Measurements from ENCODE around the gene ACO2.
A peak's percentile ranks its signal among the peaks of the same experiment; 100 is the strongest.
"Not testable (repeated sequence)": the region's sequence is repeated elsewhere in the genome, so short reads cannot be mapped to it uniquely, and the experiment has no call there.

Gene ACO2

DNA sequence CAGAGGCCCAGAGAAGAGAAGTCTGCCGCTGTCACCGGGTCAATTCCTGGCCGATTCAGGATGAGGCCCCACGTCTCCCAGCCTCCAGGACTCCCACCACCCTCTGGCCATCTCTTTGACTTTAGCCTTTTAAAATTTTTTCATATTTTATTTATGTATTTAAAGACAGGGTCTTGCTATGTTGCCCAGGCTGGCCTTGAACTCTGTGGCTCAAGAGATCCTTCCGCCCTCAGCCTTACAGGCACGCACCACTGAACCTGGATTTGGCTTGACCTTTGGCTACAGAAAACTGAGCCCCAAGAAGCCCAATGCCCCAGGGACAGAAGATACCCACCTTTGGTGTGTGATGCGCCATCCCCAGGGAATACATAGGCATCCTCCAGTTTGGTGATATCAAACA lies 71.4 kb downstream of the ACO2 start:
- no peak for DNase-seq (ENCODE audit: low read depth in 2 of 2)

DNA sequence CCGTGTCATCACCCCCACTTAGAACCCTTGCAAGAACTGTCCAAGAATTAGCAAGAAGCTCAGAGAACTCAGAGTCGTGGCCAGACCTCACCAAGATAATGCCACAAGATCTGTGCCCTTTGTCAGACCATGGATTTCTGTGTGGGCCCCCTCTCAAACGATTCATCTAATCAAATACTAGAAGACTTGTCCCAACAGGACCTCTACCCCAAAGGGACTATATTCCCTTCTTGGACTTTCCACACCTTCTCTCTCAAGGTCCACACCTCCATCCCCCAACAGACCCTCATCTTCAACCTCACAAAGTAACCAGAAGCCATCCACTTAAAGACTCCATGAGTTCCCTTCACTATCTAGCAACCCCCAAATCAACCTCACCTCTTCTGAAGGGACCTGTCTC lies 72.6 kb downstream of the ACO2 start:
- DNase-seq (ENCODE audit: low read depth in 2 of 2) = no peak

DNA sequence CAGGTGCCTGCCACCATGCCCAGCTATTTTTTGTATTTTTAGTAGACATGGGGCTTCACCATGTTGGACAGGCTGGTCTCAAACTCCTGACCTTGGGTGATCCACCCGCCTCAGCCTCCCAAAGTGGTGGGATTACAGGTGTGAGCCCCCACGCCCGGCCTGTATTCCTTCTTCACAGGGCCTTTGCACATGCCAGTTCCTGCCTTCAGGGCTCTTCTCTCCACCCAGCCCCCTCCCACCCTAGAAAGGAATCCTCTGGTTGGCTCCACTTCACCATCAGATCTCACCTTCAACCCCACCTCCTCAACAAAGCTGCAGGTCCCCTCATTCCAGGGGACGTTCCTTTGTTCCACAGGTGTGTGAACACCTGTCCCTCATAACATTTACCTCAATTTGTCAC lies 73.3 kb downstream of the ACO2 start:
- no peak for DNase-seq (ENCODE audit: low read depth in 2 of 2)

DNA sequence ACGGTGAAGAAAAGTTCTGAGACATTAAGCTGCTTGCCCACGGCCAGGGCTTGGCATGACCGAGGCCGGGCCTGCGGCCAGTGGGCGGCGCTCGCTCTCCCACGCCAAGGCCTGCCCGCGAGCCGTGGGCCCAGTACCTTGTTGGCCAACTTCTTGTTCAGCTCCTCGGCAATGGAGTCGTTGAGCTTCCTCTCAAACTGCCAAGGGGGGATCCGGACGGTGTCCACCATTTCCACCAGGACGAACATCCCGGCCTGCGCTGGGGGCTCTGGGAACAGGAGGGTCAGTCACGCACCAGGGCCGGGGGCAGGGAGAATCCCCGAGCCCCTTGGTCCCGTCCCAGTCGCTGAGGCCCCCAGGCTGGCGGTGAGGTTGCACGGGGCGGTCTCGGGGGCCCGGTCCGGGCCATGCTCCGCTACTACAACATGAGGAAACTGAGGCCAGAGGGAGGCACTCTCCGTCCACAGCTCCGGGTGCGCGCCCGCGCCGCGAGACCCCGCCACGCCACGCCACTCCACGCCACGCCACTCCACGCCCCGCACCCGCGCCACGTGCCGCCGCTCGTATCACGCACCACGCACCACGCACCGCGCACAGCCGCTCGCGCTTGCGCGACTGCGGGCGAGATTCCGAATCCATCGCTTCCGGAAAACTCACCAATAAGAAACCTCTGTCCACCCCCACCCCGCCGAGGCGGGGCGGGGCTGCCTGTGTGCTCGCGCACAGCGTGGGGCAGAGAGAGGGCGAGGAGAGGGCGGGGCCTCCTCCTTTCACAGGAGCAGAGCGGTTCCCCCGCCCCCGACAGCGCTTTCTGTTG lies 75.1 kb downstream of the ACO2 start, which contains the start of gene POLR3H:
POLR3H (minus strand) TSS at position 617 of the 817 bp plus-strand sequence; CDS start at position 248, 369 bp downstream.
- DNase-seq (ENCODE audit: low read depth in 2 of 2) = peak; percentile 98 to 99

DNA sequence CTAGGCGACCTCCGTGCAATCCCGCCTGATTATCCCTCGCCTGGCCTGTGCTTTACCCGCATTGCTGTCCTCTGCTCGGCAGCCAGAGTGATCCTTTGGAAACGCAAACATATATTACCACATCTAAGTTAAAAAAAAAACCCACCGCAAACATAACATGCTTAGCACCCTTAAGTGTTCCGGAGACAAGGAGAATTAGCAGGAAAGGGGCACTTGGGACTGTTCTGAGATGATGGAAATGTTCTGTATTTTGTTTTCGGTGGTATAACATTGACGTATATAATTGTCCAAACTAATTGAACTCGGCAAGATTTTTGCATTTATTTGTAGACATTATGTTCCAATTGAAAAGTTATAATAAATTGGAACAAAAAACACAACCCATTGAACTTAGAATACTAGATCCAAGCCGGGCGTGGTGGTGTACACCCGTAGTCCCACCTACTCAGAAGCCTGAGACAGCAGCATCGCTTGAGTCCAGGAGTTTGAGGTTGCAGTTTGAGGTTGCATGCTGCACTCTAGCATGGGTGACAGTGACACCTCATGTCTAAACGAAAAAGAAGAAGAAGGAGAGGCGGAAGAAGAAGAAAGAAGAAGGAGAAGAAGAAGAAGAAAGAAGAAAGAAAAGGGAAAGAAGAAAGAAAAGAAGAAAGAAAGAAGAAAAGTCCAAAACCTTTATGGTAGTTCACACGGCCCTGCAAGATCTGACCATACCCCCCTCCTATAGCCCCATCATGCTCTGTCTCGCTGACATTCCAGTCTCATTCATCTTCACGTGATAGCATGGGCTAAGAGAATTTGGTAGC lies 76.0 kb downstream of the ACO2 start:
- DNase-seq (ENCODE audit: low read depth in 2 of 2) = no peak

DNA sequence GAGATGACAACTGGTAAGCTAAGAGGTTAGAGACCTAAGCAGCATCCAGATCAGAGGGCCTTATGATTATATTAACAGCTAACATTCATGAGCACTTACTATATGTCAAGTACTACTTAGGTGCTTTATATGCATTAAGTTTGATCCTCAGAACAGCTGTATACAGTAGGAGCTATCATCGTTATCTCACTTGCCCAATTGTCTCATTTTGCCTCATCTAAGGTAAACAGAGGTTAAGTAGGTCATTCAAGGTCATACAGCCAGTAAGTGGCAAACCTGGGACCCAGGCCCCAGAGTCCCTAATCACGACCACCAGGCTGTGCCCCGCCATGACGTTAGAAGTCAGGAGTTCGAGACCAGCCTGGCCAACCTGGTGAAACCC lies 79.9 kb downstream of the ACO2 start:
- DNase-seq (ENCODE audit: low read depth in 2 of 2) = no peak

DNA sequence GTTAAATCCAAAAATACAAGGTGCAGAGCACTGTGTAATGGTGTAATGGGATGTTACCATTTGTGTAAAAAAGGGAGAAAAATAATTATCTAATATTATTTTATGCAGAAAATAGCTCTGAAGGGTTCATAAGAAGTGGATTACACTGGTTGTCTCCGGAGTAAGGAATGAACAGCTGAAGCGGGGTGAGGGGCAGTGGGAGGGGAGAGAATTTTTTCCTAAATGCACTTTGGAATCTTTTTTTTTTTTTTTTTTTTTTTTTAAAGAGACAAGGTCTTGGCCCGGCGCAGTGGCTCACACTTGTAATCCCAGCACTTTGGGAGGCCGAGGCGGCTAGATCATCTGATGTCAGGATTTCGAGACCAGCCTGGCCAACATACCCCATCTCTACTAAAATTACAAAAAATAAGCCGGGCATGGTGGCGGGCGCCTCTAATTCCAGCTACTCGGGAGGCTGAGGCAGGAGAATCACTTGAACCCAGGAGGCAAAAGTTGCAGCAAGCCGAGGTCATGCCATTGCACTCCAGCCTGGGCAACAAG lies 82.1 kb downstream of the ACO2 start:
- no peak for DNase-seq (ENCODE audit: low read depth in 2 of 2)

DNA sequence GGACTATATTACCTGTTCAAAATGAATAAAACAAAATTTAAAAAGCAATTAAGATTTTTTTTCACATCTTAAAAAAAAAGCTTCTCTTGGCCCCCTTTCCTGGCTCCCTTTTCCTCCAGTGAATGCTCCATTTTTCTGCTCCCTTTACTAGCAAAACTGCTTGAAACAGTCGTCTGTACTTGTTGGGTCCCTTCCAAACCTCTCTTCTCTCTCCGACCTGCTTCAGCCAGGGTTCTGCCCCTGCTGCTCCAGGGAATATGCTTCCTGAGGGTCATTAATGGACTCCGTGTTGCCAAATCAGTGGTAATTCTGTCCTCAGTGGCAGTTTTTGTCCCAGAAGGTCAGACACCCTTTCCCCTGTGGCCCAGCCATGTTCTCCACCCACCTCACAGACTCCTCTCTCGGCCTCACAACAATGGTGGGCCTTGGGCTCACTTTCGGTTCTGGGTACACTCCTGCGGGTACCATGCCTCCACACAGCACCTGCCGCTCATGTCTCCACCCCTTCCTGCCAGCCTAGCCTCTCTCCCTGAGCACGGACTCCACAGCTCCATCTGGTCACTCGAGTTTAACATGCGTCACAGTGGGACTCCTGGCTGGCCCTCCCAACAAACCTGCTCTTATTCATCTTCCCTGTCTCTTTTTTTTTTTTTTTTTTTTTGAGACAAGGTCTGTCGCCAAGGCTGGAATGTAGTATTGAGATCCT lies 83.1 kb downstream of the ACO2 start:
- DNase-seq (ENCODE audit: low read depth in 2 of 2) = no peak

DNA sequence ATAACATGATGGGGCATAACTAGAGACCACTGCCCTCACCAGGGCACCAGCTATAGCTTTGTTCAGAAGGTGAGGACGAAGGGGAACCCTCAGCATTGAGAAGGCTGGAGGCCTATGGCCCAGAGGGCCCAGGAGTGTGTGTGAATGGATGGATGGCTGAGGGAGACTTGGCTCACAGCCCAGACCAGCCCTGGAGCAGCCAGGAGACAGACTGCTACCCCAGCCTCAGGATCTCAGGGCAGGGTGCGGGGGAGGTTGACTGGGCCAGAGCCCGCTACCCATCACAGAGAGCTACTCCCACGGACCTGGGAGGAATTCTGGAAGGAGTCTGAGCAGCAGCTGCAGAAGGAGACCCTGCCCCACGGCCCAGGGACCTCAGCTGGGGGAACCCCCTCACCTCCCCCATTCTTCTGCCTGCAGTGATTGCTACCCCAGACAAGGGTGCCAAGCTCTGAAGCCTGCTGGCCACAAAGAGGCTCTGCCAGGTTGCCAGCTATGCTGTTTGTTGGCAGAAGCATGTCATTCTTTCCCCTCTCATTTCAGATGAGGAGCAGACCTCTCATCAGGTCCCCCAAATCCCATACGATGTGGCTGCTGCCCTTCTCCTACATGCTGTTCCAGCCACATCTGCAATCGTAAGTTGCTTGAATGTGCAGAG lies 86.5 kb downstream of the ACO2 start:
- no peak for DNase-seq (ENCODE audit: low read depth in 2 of 2)

DNA sequence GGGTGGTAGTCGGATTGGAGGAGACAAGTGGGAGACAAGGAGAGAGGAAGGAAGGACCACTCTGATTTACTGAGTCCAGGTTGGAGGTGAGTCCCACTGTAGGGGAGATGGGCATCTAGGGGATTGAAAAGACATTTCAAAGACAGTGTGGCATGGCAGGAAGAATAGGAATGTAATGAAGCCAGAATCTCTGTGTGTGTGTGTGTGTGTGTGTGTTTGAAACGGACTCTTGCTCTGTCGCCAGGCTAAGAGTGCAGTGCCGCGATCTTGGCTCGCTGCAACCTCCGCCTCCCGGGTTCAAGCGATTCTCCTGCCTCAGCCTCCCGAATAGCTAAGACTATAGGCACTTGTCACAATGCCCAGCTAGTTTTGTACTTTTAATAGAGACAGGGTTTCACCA lies 87.6 kb downstream of the ACO2 start:
- no peak for DNase-seq (ENCODE audit: low read depth in 2 of 2)

DNA sequence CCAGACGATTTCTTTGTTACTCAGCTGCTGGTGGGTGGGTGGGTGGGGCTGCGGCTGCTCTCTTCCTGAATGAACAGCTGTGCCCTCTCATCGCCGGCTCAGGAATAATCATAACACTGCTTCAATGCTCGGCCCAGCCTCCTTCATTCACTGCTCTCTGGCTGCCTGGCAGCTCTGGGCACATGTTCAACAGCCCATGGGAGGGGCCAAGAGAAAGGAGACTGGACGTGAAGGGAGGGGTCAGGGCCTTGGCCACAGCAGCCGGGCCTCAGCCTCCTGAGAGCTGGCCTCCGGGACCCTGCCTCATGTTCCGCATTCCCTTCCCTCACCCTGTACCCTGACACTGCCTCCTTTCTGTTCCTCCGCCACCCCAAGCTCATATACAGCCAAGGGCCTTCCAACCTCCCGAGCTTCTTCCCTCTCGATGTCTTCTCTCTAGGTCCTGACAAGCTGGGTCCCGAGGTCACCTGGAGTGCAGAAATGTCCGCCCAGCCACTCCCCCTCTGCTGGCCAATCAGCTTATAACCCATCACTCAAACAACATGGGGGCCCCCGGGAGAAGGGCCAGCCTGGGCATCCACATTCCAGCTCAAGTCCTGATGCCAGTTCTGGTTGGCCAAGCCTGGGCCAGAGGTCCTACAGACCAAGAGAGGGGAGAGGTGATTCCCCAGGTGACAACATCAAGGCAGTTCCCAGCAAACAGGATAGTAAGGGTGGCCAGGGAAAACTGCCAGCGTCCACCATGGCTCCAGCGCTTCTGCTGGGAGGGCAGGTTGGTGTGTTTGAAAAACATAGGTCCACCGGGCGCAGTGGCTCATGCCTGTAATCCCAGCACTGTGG lies 88.7 kb downstream of the ACO2 start:
- DNase-seq (ENCODE audit: low read depth in 2 of 2) = no peak

DNA sequence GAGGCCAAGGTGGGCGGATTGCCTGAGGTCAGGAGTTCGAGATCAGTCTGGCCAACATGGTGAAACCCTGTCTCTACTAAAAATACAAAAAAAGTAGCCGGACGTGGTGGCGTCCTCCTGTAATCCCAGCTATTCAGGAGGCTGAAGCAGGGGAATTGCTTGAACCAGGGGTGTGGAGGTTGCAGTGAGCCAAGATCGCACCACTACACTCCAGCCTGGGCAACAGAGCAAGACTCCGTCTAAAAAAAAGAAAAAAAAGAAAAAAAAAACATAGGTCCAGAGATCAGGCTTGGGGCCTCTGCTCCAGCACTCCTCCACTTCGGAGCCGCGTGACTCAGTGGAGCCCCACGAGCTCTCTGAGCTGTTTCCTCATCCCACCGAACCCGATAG lies 89.3 kb downstream of the ACO2 start:
- not testable (repeated sequence) for DNase-seq (ENCODE audit: low read depth in 2 of 2)

DNA sequence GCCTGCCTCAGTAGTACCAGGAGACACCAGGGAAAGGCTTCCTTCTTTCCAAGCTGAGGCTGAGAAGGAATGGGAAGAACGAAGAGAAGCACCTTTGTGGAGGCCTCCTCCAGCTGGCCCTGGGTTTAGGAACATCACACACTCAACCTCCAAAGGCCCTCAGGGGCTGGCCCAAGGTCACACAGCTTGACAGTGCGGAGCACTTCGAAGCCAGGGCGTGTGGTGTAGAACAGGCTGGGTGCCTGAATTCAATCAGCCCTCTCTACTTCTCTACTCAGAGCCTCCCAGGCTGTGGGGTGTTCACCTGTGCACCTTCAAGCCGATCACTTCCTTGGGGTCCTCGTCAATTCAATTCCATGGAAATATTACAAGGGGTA lies 91.2 kb downstream of the ACO2 start:
- no peak for DNase-seq (ENCODE audit: low read depth in 2 of 2)

DNA sequence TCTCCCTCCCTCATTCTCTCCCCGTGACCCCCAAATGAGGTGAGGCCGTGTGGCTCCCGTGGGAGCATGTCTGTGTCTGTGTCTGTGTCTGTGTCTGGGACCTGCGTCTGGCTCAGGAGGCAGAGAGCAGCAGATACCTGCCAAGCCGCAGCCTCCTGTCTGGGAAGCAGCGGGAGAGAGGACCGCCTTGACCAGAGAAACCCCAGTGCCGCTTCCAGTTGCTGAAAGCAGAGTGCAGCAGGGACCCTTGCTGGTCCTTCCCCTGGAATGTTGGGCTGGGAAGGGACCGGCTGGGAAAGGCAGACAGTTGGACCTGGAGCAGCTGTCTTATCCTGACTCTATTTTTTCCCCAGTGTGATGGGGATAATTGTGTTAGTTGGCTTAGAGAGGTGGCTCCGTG lies 92.4 kb downstream of the ACO2 start:
- no peak for DNase-seq (ENCODE audit: low read depth in 2 of 2)

DNA sequence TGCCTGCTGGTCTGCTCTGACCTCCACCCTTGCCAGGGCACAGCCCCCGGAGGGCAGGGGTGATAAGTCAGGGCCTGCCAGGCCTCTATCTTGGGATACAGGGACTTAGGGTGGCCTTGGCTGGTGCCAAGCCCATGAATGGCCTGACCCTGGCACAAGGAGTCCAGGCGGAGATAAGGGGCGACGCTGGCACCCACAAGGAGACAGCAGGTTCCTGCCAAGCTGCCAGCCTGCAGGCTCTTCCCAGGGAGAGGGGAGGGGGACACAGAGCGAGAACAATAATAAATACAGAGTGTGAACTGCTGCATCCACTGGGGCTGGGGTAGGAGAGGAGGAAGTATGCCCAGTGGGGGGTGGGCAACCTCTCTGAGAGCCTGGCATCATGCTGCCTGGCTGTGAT lies 92.9 kb downstream of the ACO2 start:
- no peak for DNase-seq (ENCODE audit: low read depth in 2 of 2)

DNA sequence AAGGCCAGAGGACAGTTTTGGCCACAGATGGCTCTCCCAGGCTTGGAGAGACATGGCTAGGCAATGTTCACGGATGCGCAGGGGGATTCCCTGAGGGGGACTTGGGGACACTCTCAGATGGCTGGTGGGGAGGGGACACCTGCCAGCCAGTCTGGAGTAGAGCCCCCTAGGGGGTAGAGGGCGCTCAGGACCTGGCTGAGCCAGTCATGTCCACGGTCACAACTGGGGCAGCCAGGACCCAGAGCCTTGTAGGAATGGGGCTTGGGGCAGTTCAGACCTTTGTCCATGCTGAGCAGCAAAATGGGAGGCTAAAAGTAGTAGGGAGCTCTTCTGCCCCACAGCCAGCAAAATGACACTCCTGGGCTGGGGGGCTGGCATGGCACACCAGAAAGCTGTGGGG lies 93.5 kb downstream of the ACO2 start:
- no peak for DNase-seq (ENCODE audit: low read depth in 2 of 2)

DNA sequence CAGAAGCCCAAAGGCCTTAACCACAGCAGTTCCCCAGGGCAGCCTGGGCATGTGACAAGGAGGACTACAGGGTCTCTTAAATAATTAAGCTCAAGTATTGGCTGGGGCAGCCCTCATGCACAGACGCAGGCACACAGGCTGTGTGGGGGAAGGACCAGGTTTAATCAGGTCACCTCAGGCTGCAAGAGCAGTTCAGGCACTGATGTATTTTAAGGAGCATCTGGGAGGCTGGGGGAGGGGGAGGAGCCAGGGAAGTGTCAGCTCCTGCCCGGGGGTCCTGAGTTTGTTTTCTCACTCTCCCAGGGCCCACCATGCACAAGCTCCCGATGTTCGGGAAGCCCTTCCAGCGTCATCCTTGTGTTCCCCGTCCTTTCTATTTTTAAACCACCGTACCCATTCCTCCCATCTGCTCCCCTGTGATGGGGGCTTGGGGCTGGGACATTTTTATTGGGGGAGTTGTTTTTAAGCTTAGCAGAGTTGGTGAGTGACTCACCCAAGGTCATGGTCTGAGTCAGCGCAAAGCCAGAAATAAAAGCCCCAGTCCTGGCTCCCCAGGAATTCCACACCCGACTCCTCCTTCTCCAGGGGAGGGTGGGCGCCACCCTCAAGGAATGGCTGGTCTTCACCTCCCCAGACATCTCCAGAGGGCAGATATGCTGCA lies 94.3 kb downstream of the ACO2 start:
- DNase-seq (ENCODE audit: low read depth in 2 of 2) = no peak

DNA sequence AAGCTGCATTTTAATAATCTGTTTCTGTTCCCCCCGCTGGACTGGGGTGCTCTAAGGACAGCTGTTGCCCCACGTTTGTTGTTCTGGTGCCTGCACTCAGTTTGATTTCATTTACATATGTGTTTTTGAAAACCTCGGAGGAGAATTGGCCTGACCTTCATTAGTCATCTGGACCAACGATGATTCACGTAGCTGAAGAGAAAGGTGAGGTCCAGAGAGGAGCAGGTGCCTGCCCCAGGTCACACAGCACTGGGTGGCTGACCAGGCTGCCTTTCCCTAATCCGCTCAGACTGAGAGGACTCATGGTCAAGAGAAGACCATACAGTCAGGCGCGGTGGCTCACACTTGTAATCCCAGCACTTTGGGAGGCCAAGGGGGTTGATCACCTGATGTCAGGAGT lies 95.6 kb downstream of the ACO2 start:
- DNase-seq (ENCODE audit: low read depth in 2 of 2) = no peak

DNA sequence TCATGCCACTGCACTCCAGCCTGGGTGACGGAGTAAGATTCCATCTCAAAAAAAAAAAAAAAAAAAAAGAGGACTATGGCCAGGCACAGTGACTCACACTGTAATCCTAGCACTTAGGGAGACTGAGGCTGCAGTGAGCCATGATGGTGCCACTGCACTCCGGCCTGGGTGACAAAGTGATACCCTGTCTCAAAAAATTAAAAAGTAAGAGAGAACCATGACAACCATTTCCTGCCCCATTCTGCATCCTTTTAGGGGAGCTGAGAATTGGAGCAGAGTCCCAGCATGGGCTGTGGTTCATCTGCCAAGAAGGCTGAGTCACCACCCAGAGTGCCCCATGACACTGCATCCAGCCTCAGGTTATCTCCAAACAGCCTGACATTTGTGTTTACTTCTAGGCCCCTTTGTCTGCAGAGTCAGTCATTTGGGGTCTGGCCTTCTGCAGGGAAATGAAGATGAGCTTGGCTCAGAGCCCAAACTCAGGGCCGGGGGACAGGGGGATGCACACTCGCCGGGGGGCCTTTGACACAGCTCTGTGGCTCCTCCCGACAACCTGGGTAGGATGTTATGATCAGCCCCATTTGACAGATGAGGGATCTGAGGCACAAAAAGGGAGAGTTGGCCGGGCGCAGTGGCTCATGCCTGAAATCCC lies 96.6 kb downstream of the ACO2 start:
- DNase-seq (ENCODE audit: low read depth in 2 of 2) = no peak

DNA sequence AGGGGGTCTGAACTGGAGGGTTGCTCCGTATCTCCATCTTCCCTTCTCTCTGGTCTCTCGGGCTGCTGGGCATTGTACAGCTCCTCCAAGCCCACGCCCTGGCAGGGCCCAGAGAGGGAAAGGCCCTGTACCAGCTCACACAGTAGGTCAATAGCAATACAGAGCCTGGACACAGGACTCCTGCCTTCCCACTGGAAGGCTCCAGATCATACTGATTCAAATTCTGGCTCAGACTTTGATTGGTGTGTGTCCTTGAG lies 98.5 kb downstream of the ACO2 start:
- DNase-seq (ENCODE audit: low read depth in 2 of 2) = no peak
